ENCODE results near the gene CELF2. TPM values are rescaled to one million over a fixed set of nuclear protein-coding genes. Genes with fewer than 3 reads are reported as not detected.

The CELF2 gene
- total RNA-seq, 4 donors from 2014 or later: 30.0 to 56.6 (median 43.3) TPM

- H3K4me3 ChIP-seq: peak overlapping the region in 2 of 4 donors; percentile 63 to 79
These were observed 2.9 kb downstream of the CELF2 start for GRCh38 chr10:11020548-11020942.

GRCh38 chr10:11022213-11022612 is 4.5 kb downstream of the CELF2 start:
- H3K4me3 ChIP-seq: no peak overlapping the region
- peaks cover 33 to 46% of the 10 kb centered on the region in 2 donors for H3K4me1 ChIP-seq
- no peaks in the 10 kb centered on the region for H3K9me3 ChIP-seq
- intact Hi-C loops (cut with DNase I; ENCODE audit: low total_unique reads) (no loop called here), in situ Hi-C loops (cut with MboI; ENCODE audit: low sequenced_read_pairs in 4 of 4) (no loop called here)
- H3K27me3 ChIP-seq: no peaks in the 10 kb centered on the region
- ATAC-seq: no peak
- no peaks in the 10 kb centered on the region for H3K36me3 ChIP-seq
- H3K27ac ChIP-seq: no peak overlapping the region
- TF ChIP-seq POLR2A (IDR thresholded peaks at IDR 0.05) (no peak), CTCF (IDR thresholded peaks at IDR 0.05 in 4 of 5, conservative IDR thresholded peaks at IDR 0.05 in 1 of 5) (no peak)
- DNase-seq: no peak

More at GRCh38 chr10:11020548-11020942, 2.9 kb downstream of the CELF2 start:
- ATAC-seq: no peak
- no peak for DNase-seq
- intact Hi-C loops (cut with DNase I; ENCODE audit: low total_unique reads) (no loop called here), in situ Hi-C loops (cut with MboI; ENCODE audit: low sequenced_read_pairs in 4 of 4) (no loop called here)
- H3K9me3 ChIP-seq: no peaks in the 10 kb centered on the region
- peaks cover 33 to 35% of the 10 kb centered on the region in 2 donors for H3K4me1 ChIP-seq
- no peaks in the 10 kb centered on the region for H3K36me3 ChIP-seq
- TF ChIP-seq POLR2A (IDR thresholded peaks at IDR 0.05): no peak
- TF ChIP-seq CTCF (IDR thresholded peaks at IDR 0.05 in 4 of 5, conservative IDR thresholded peaks at IDR 0.05 in 1 of 5): no peak
- peaks cover 0 to 2% (median 0%) of the 10 kb centered on the region in 3 donors for H3K27me3 ChIP-seq
- H3K27ac ChIP-seq: peak overlapping the region; percentile 81 to 95 (median 92)

GRCh38 chr10:11023009-11023953 is 5.6 kb downstream of the CELF2 start:
- Histone ChIP-seq H3K27me3 (no peaks in the 10 kb centered on the region), H3K27ac (no peak overlapping the region), H3K9me3 (no peaks in the 10 kb centered on the region), H3K4me3 (no peak overlapping the region), H3K4me1 (peaks cover 33 to 49% of the 10 kb centered on the region in 2 donors), H3K36me3 (no peaks in the 10 kb centered on the region)
- ATAC-seq (no peak), DNase-seq (no peak)
- no peak for TF ChIP-seq POLR2A (IDR thresholded peaks at IDR 0.05)
- no peak for TF ChIP-seq CTCF (IDR thresholded peaks at IDR 0.05 in 4 of 5, conservative IDR thresholded peaks at IDR 0.05 in 1 of 5)
- in situ Hi-C loops (cut with MboI; ENCODE audit: low sequenced_read_pairs in 4 of 4): no loop called here
- intact Hi-C loops (cut with DNase I; ENCODE audit: low total_unique reads): no loop called here

GRCh38 chr10:11024596-11024995 is 6.9 kb downstream of the CELF2 start:
- peak in 1 of 2 donors; percentile 42 for DNase-seq
- TF ChIP-seq POLR2A (IDR thresholded peaks at IDR 0.05): no peak
- no peak for TF ChIP-seq CTCF (IDR thresholded peaks at IDR 0.05 in 4 of 5, conservative IDR thresholded peaks at IDR 0.05 in 1 of 5)
- no peaks in the 10 kb centered on the region for H3K9me3 ChIP-seq
- intact Hi-C loops (cut with DNase I; ENCODE audit: low total_unique reads): no loop called here
- ATAC-seq: peak; percentile 87 to 93
- peaks cover 33 to 49% of the 10 kb centered on the region in 2 donors for H3K4me1 ChIP-seq
- H3K36me3 ChIP-seq: no peaks in the 10 kb centered on the region
- peak overlapping the region in 1 of 4 donors; percentile 37 for H3K27ac ChIP-seq
- in situ Hi-C loops (cut with MboI; ENCODE audit: low sequenced_read_pairs in 4 of 4): no loop called here
- no peak overlapping the region for H3K4me3 ChIP-seq
- no peaks in the 10 kb centered on the region for H3K27me3 ChIP-seq
